ENCODE measurements around the gene MYCBPAP.

GRCh38 chr17:50470426-50470825, 37.8 kb upstream of the MYCBPAP start:
- TF ChIP-seq KDM1A (IDR thresholded peaks at IDR 0.05; ENCODE audit: low read depth) (no peak), POLR2A (IDR thresholded peaks at IDR 0.05; ENCODE audit: low read length) (no peak), CTCF (IDR thresholded peaks at IDR 0.05) (no peak), CBX8 (IDR thresholded peaks at IDR 0.05) (no peak), KDM5A (IDR thresholded peaks at IDR 0.05) (no peak), SMC3 (IDR thresholded peaks at IDR 0.05) (no peak), NFE2L2 (conservative IDR thresholded peaks at IDR 0.05; ENCODE audit: low read length) (no peak), JUNB (IDR thresholded peaks at IDR 0.05) (no peak), HDAC2 (IDR thresholded peaks at IDR 0.05) (no peak), MYC (IDR thresholded peaks at IDR 0.05; ENCODE audit: borderline replicate concordance, low read length) (no peak), FOSL2 (IDR thresholded peaks at IDR 0.05) (no peak), FOSL2 (CRISPR knock-in tag; IDR thresholded peaks at IDR 0.05) (no peak)
- TF ChIP-seq, protein P1, sequence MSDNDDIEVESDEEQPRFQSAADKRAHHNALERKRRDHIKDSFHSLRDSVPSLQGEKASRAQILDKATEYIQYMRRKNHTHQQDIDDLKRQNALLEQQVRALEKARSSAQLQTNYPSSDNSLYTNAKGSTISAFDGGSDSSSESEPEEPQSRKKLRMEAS (IDR thresholded peaks at IDR 0.05) = no peak

Measured in A549 (cell line).